B cell (primary cell): ENCODE measurements around the gene COL19A1. TPM values are rescaled to one million over a fixed set of nuclear protein-coding genes. Genes with fewer than 3 reads are reported as not detected.

ENCODE experiments used
- ATAC-seq: fragments of 200-7000 bp; cut with Tn5 transposase; one replicate; pipeline ENCODE4 v1.10.0; 2021; ENCODE audit warnings: low read depth, mild to moderate bottlenecking, moderate number of reproducible peaks, moderate library complexity
- CTCF ChIA-PET: fragments of 350-600 bp; sonication (Branson Sonifier 250); formaldehyde crosslinking; loops from one replicate; lab custom pipeline; 2021; ENCODE audit warnings: antibody characterized with exemption, inconsistent platforms; lab: Charles Lee
- POLR2A ChIA-PET: fragments of 350-600 bp; sonication (Branson Sonifier 250); formaldehyde crosslinking; loops from one replicate; lab custom pipeline; 2021; ENCODE audit warnings: antibody characterized with exemption; lab: Charles Lee
- DNase-seq: peaks from one replicate; pipeline ENCODE4 v3.0.0; 2013
- H2AFZ ChIP-seq: 2 replicates; pipeline ENCODE4 v1.6.1; 2012; ENCODE audit warnings: mild to moderate bottlenecking, low read depth, low read length; ENCODE audit not compliant: insufficient read depth, poor library complexity, severe bottlenecking
- H3K27ac ChIP-seq, 2 donors: 1 replicate in 1 of 2; 2 replicates in 1 of 2; pipeline ENCODE4 v1.5.1; 2012 to 2013; ENCODE audit warnings: low read length in 2 of 2, mild to moderate bottlenecking in 2 of 2, moderate library complexity in 1 of 2
- H3K27me3 ChIP-seq, 4 experiments: fragments of 200-600 bp in 1 of 4; sonication (generic) in 1 of 4; replicated peaks in 1 of 4; 1 replicate in 2 of 4; 2 replicates in 2 of 4; pipeline versions ENCODE4 v1.6.1 to v1.7.0; 2013 to 2016; ENCODE audit warnings: low read length in 3 of 4, mild to moderate bottlenecking in 2 of 4, mixed read lengths in 1 of 4, moderate library complexity in 1 of 4; ENCODE audit not compliant: insufficient read depth in 4 of 4, control insufficient read depth in 3 of 4; ENCODE audit errors: control extremely low read depth in 1 of 4
- H3K36me3 ChIP-seq, 2 experiments: replicated peaks in 1 of 2; 1 replicate in 1 of 2; 2 replicates in 1 of 2; pipeline versions ENCODE4 v1.6.1 to v1.7.1; 2013; ENCODE audit warnings: low read length in 1 of 2; ENCODE audit not compliant: insufficient read depth in 2 of 2, control insufficient read depth in 1 of 2; ENCODE audit errors: control extremely low read depth in 1 of 2, extremely low read depth in 1 of 2
- H3K4me1 ChIP-seq, 2 donors: fragments of 200-600 bp in 1 of 2; sonication (generic) in 1 of 2; 1 replicate in 1 of 2; 2 replicates in 1 of 2; pipeline versions ENCODE4 v1.5.1 to v1.6.1; 2013 to 2017; ENCODE audit warnings: low read length in 2 of 2; ENCODE audit not compliant: control insufficient read depth in 2 of 2, insufficient read depth in 2 of 2
- H3K4me2 ChIP-seq: replicated peaks from 2 replicates; pipeline ENCODE3; 2012; ENCODE audit warnings: mild to moderate bottlenecking, low read depth, low read length; ENCODE audit not compliant: poor library complexity, severe bottlenecking
- H3K4me3 ChIP-seq, 5 experiments: fragments of 200-600 bp in 1 of 5; sonication (generic) in 1 of 5; 1 replicate in 3 of 5; 2 replicates in 2 of 5; pipeline versions ENCODE4 v1.5.1 to v1.7.0; 2011 to 2016; ENCODE audit warnings: low read length in 4 of 5, mild to moderate bottlenecking in 4 of 5, low read depth in 2 of 5, control low read depth in 1 of 5, moderate library complexity in 1 of 5; ENCODE audit not compliant: insufficient read depth in 1 of 5; ENCODE audit errors: control extremely low read depth in 1 of 5, extremely low read depth in 1 of 5
- H3K79me2 ChIP-seq: fragments of 200-600 bp; sonication (generic); one replicate; pipeline ENCODE4 v1.6.0; 2016; ENCODE audit warnings: low read length; ENCODE audit not compliant: control insufficient read depth, insufficient read depth
- H3K9ac ChIP-seq: fragments of 200-600 bp; sonication (generic); 2 replicates; pipeline ENCODE4 v1.6.1; 2017; ENCODE audit warnings: mild to moderate bottlenecking, low read length, moderate library complexity
- H3K9me3 ChIP-seq, 3 donors: one replicate each; pipeline versions ENCODE4 v1.6.1 to v1.7.1; 2013; ENCODE audit warnings: low read length in 2 of 3; ENCODE audit not compliant: control insufficient read depth in 2 of 3, insufficient read depth in 1 of 3; ENCODE audit errors: control extremely low read depth in 1 of 3
- H4K20me1 ChIP-seq: 2 replicates; pipeline ENCODE4 v1.6.0; 2012; ENCODE audit warnings: mild to moderate bottlenecking, low read length; ENCODE audit not compliant: insufficient read depth, control insufficient read depth, poor library complexity, severe bottlenecking
- H3K27ac Mint-ChIP-seq: one replicate; pipeline ENCODE4 v1.8.0; 2021; ENCODE audit warnings: mixed read lengths
- H3K27me3 Mint-ChIP-seq: one replicate; pipeline ENCODE4 v1.8.0; 2021; ENCODE audit warnings: mixed read lengths
- H3K4me1 Mint-ChIP-seq: one replicate; pipeline ENCODE4 v1.8.0; 2021; ENCODE audit warnings: mixed read lengths
- H3K4me3 Mint-ChIP-seq: one replicate; pipeline ENCODE4 v1.8.0; 2021; ENCODE audit warnings: mixed read lengths
- H3K9me3 Mint-ChIP-seq: one replicate; pipeline ENCODE4 v1.8.0; 2022; ENCODE audit warnings: mixed read lengths; ENCODE audit not compliant: insufficient read depth
- EZH2 ChIP-seq: IDR thresholded peaks from 2 replicates; pipeline ENCODE4 v1.6.1; 2012; ENCODE audit warnings: borderline replicate concordance, low read depth, mild to moderate bottlenecking, moderate library complexity, low read length; ENCODE audit not compliant: insufficient read depth, poor library complexity, severe bottlenecking
- WGBS: methylation state at CpG from one replicate; pipeline ENCODE4 v1.1.5; 2013; ENCODE audit warnings: missing lambda C conversion rate; ENCODE audit not compliant: insufficient coverage; 5-methylcytosine and 5-hydroxymethylcytosine counted together
- intact Hi-C: fragments of 100-400 bp; cut with micrococcal nuclease; formaldehyde crosslinking; loops from one replicate; pipeline ENCODE4 v1.10.0; 2022
- polyA plus RNA-seq: library from polyadenylated mRNA; depleted of rRNA; stranded (reverse); fragments of >200 nt; gene quantifications from 2 replicates; pipeline ENCODE4 v1.2.3, GENCODE V29; 2012
- total RNA-seq, 2 donors: library from RNA; stranded (reverse); fragments of 120-200 nt in 1 of 2; gene quantifications; 1 replicate in 1 of 2; 2 replicates in 1 of 2; pipeline versions ENCODE4 v1.2.3 to v1.2.4, GENCODE V29; 2013 to 2022
- TF ChIP-seq, protein P1 (sequence below): fragments of 200-600 bp; IDR thresholded peaks from one replicate; pipeline ENCODE4 v1.8.0; 2022; ENCODE audit warnings: antibody characterized with exemption, mild to moderate bottlenecking

The COL19A1 gene
- total and polyA plus RNA-seq, 2 donors (not counting 1 experiment from before 2014, with no cell fraction given) = 14.6 to 61.4 TPM

GRCh38 chr6:69883551-69883950 is 17.2 kb downstream of the COL19A1 start:
- Histone ChIP-seq H3K36me3 (peaks cover 0 to 19% of the 10 kb centered on the region in 2 experiments), H4K20me1 (no peaks in the 10 kb centered on the region), H3K9me3 (peaks cover 0 to 9% (median 1%) of the 10 kb centered on the region in 3 donors), H3K9ac (no peak overlapping the region), H3K27ac (peak overlapping the region; percentile 99 to 100), H3K4me1 (peaks cover 67 to 92% of the 10 kb centered on the region in 2 donors), H3K79me2 (peaks cover 73% of the 10 kb centered on the region), H2AFZ (no peak overlapping the region), H3K27me3 (no peaks in the 10 kb centered on the region), H3K4me3 (no peak overlapping the region), H3K4me2 (peak overlapping the region; percentile 86)
- peaks cover 77% of the 10 kb centered on the region for H3K4me1 Mint-ChIP-seq
- no peak for TF ChIP-seq EZH2
- TF ChIP-seq, protein P1, sequence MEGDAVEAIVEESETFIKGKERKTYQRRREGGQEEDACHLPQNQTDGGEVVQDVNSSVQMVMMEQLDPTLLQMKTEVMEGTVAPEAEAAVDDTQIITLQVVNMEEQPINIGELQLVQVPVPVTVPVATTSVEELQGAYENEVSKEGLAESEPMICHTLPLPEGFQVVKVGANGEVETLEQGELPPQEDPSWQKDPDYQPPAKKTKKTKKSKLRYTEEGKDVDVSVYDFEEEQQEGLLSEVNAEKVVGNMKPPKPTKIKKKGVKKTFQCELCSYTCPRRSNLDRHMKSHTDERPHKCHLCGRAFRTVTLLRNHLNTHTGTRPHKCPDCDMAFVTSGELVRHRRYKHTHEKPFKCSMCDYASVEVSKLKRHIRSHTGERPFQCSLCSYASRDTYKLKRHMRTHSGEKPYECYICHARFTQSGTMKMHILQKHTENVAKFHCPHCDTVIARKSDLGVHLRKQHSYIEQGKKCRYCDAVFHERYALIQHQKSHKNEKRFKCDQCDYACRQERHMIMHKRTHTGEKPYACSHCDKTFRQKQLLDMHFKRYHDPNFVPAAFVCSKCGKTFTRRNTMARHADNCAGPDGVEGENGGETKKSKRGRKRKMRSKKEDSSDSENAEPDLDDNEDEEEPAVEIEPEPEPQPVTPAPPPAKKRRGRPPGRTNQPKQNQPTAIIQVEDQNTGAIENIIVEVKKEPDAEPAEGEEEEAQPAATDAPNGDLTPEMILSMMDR = no peak
- H3K27ac Mint-ChIP-seq = peak overlapping the region; percentile 97
- POLR2A ChIA-PET = no interaction called here
- H3K4me3 Mint-ChIP-seq = peak overlapping the region; percentile 8
- no peak for ATAC-seq
- CTCF ChIA-PET = interaction anchor here (0.7 to 1.1 kb wide), 3 partner anchors 11 to 16 kb away, joined by 3 to 4 read pairs (median 3); no protein-coding TSS in a partner anchor
- WGBS = no CpG with 5 or more reads among the region's 4 CpGs
- intact Hi-C loops = loop anchor here (10.0 kb wide), 1 partner anchor 781 kb away; the partner anchor contains the start of gene SMAP1
- H3K9me3 Mint-ChIP-seq = no peaks in the 10 kb centered on the region
- no peak for DNase-seq
- H3K27me3 Mint-ChIP-seq = no peaks in the 10 kb centered on the region

DNA sequence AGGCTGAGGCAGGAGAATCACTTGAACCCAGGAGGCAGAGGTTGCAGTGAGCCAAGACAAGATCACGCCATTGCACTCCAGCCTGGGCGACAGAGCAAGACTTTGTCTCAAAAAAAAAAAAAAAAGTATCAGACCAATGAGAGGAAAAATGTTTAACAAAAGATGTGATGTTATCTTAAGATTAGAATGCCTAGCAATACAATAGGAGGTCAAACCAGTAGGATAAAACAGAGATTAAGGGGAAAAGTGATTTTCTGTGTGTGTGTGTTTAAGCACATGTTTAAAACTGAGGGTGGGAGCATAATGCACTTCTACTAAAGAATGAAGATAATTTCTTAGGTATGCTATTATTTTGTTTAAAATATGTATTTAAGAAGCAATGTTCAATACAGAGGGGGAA is 17.9 kb downstream of the COL19A1 start:
- H3K27ac Mint-ChIP-seq = peak overlapping the region; percentile 55
- Histone ChIP-seq H2AFZ (no peak overlapping the region), H3K9me3 (peaks cover 0 to 9% (median 3%) of the 10 kb centered on the region in 3 donors), H3K36me3 (peaks cover 0 to 24% of the 10 kb centered on the region in 2 experiments), H3K4me3 (no peak overlapping the region), H3K79me2 (peaks cover 74% of the 10 kb centered on the region), H3K27ac (peak overlapping the region; percentile 99 to 100), H3K4me2 (peak overlapping the region; percentile 23), H3K27me3 (no peaks in the 10 kb centered on the region), H4K20me1 (no peaks in the 10 kb centered on the region), H3K4me1 (peaks cover 70 to 92% of the 10 kb centered on the region in 2 donors), H3K9ac (no peak overlapping the region)
- ChIA-PET CTCF (interaction anchor here (0.7 to 1.1 kb wide), 3 partner anchors 11 to 17 kb away, joined by 3 to 4 read pairs (median 3); no protein-coding TSS in a partner anchor), POLR2A (no interaction called here)
- intact Hi-C loops = loop anchor here (10.0 kb wide), 1 partner anchor 781 kb away; the partner anchor contains the start of gene SMAP1
- H3K4me3 Mint-ChIP-seq = peak overlapping the region; percentile 14
- no peaks in the 10 kb centered on the region for H3K9me3 Mint-ChIP-seq
- TF ChIP-seq, protein P1 = no peak
- no peak for TF ChIP-seq EZH2
- DNase-seq = no peak
- peaks cover 76% of the 10 kb centered on the region for H3K4me1 Mint-ChIP-seq
- H3K27me3 Mint-ChIP-seq = no peaks in the 10 kb centered on the region
- WGBS = no CpG with 5 or more reads among the region's 2 CpGs
- ATAC-seq = no peak
